Tibial nerve (tissue), 4 donors: Measurements from ENCODE around the gene TEX35. TPM values are rescaled to one million over a fixed set of nuclear protein-coding genes. Genes with fewer than 3 reads are reported as not detected.

ENCODE experiments used
- DNase-seq, 2 donors: peaks; one replicate each; pipeline ENCODE4 v3.0.0-alpha.2; 2019; ENCODE audit warnings: low spot score in 2 of 2
- H3K27ac ChIP-seq, 4 donors: fragments of 200-600 bp; sonication (generic) in 3 of 4; one replicate each; pipeline ENCODE4 v1.5.1; 2017 to 2019; ENCODE audit warnings: mild to moderate bottlenecking in 1 of 4
- H3K27me3 ChIP-seq, 2 donors: fragments of 200-600 bp; sonication (generic) in 1 of 2; one replicate each; pipeline versions ENCODE4 v1.5.1 to v1.6.0; 2017 to 2019
- H3K36me3 ChIP-seq, 3 donors: fragments of 200-600 bp; sonication (generic); one replicate each; pipeline ENCODE4 v1.5.1; 2018 to 2019
- H3K4me1 ChIP-seq, 4 donors: fragments of 200-600 bp; sonication (generic) in 3 of 4; one replicate each; pipeline ENCODE4 v1.5.1; 2017 to 2019
- H3K4me3 ChIP-seq, 4 donors: fragments of 200-600 bp; sonication (generic) in 3 of 4; one replicate each; pipeline ENCODE4 v1.5.1; 2017 to 2019; ENCODE audit warnings: mild to moderate bottlenecking in 1 of 4, moderate library complexity in 1 of 4
- H3K9me3 ChIP-seq, 4 donors: fragments of 200-600 bp; sonication (generic) in 3 of 4; one replicate each; pipeline ENCODE4 v1.5.1; 2017 to 2019
- CTCF ChIP-seq, 5 experiments: fragments of 200-600 bp in 3 of 5; fragments of 450-650 bp in 2 of 5; sonication (generic) in 3 of 5; IDR thresholded peaks; one replicate each; pipeline ENCODE4 v1.5.1; 2016 to 2019; ENCODE audit warnings: antibody characterized with exemption in 5 of 5, mild to moderate bottlenecking in 3 of 5, moderate library complexity in 2 of 5
- EP300 ChIP-seq, 2 donors: sonication (generic); formaldehyde crosslinking; IDR thresholded peaks; one replicate each; pipeline ENCODE4 v1.6.1; 2017; ENCODE audit warnings: antibody characterized with exemption in 2 of 2, mild to moderate bottlenecking in 1 of 2
- POLR2A ChIP-seq, 2 donors: fragments of 450-650 bp; IDR thresholded peaks; one replicate each; pipeline ENCODE4 v1.6.1; 2017; ENCODE audit warnings: antibody characterized with exemption in 2 of 2, mild to moderate bottlenecking in 2 of 2, moderate library complexity in 2 of 2
- WGBS, 2 donors: methylation state at CpG; one replicate each; pipeline ENCODE4 v1.1.5; 2018; 5-methylcytosine and 5-hydroxymethylcytosine counted together
- total RNA-seq, 4 donors: library from RNA; depleted of rRNA; stranded (reverse); fragments of >200 nt; gene quantifications; one replicate each; pipeline ENCODE4 v1.1.0, GENCODE V29; 2016

TEX35 gene
- total RNA-seq, 4 donors from 2014 or later, result 4.2 TPM; not detected in 3

GRCh38 chr1:178510155-178510554 lies 2.8 kb upstream of the TEX35 start:
- 86 to 89% methylated on average over 4 of the region's 4 CpGs for WGBS, 2 donors

GRCh38 chr1:178513278-178513983 lies 522 bp downstream of the TEX35 start:
- no peak for DNase-seq

More at GRCh38 chr1:178510155-178510554, 2.8 kb upstream of the TEX35 start:
- DNase-seq, result no peak
- H3K36me3 ChIP-seq, result no peaks in the 10 kb centered on the region
- no peaks in the 10 kb centered on the region for H3K4me1 ChIP-seq
- H3K4me3 ChIP-seq, result no peak overlapping the region
- no peaks in the 10 kb centered on the region for H3K27me3 ChIP-seq
- no peaks in the 10 kb centered on the region for H3K9me3 ChIP-seq
- TF ChIP-seq CTCF (IDR thresholded peaks at IDR 0.05) (no peak), POLR2A (IDR thresholded peaks at IDR 0.05) (no peak), EP300 (IDR thresholded peaks at IDR 0.05) (no peak)
- H3K27ac ChIP-seq, result no peak overlapping the region

GRCh38 chr1:178516110-178516509 lies 3.2 kb downstream of the TEX35 start:
- Histone ChIP-seq H3K27ac (no peak overlapping the region), H3K36me3 (no peaks in the 10 kb centered on the region), H3K9me3 (no peaks in the 10 kb centered on the region), H3K4me1 (no peaks in the 10 kb centered on the region), H3K4me3 (no peak overlapping the region), H3K27me3 (no peaks in the 10 kb centered on the region)
- 95 to 100% methylated on average over 4 of the region's 4 CpGs for WGBS, 2 donors
- no peak for DNase-seq
- no peak for TF ChIP-seq POLR2A (IDR thresholded peaks at IDR 0.05)

More at GRCh38 chr1:178513278-178513983, 522 bp downstream of the TEX35 start:
- no peak overlapping the region for H3K27ac ChIP-seq
- no peaks in the 10 kb centered on the region for H3K9me3 ChIP-seq
- no peaks in the 10 kb centered on the region for H3K27me3 ChIP-seq
- WGBS, 2 donors, result 64% methylated on average over 14 of the region's 14 CpGs
- H3K36me3 ChIP-seq, result no peaks in the 10 kb centered on the region
- TF ChIP-seq EP300 (IDR thresholded peaks at IDR 0.05) (no peak), CTCF (IDR thresholded peaks at IDR 0.05) (no peak), POLR2A (IDR thresholded peaks at IDR 0.05) (no peak)
- no peaks in the 10 kb centered on the region for H3K4me1 ChIP-seq
- no peak overlapping the region for H3K4me3 ChIP-seq

GRCh38 chr1:178518894-178519293 lies 6.0 kb downstream of the TEX35 start:
- H3K4me3 ChIP-seq, result no peak overlapping the region
- no peaks in the 10 kb centered on the region for H3K36me3 ChIP-seq
- H3K4me1 ChIP-seq, result no peaks in the 10 kb centered on the region
- H3K9me3 ChIP-seq, result no peaks in the 10 kb centered on the region
- 79 to 84% methylated on average over 4 of the region's 4 CpGs for WGBS, 2 donors
- no peaks in the 10 kb centered on the region for H3K27me3 ChIP-seq
- H3K27ac ChIP-seq, result no peak overlapping the region
- no peak for DNase-seq
- TF ChIP-seq EP300 (IDR thresholded peaks at IDR 0.05) (no peak), POLR2A (IDR thresholded peaks at IDR 0.05) (no peak), CTCF (IDR thresholded peaks at IDR 0.05) (no peak)

GRCh38 chr1:178520803-178521202 lies 7.9 kb downstream of the TEX35 start:
- Histone ChIP-seq H3K27ac (no peak overlapping the region), H3K27me3 (no peaks in the 10 kb centered on the region), H3K4me1 (no peaks in the 10 kb centered on the region), H3K9me3 (peaks cover 0 to 3% (median 2%) of the 10 kb centered on the region in 4 donors), H3K4me3 (no peak overlapping the region), H3K36me3 (no peaks in the 10 kb centered on the region)
- 94 to 99% methylated on average over 11 of the region's 11 CpGs for WGBS, 2 donors
- TF ChIP-seq EP300 (IDR thresholded peaks at IDR 0.05) (no peak), CTCF (IDR thresholded peaks at IDR 0.05) (no peak), POLR2A (IDR thresholded peaks at IDR 0.05) (no peak)
- DNase-seq, result no peak
